Ishikawa (cell line): ENCODE results near the gene EPHB1.

Source experiments
- CEBPB ChIP-seq: IDR thresholded peaks from 2 replicates; pipeline ENCODE4 v1.6.1; 2012
- CREB1 ChIP-seq: IDR thresholded peaks from 2 replicates; pipeline ENCODE4 v1.6.1; 2012; ENCODE audit warnings: low read depth
- EGR1 ChIP-seq: IDR thresholded peaks from 2 replicates; pipeline ENCODE4 v1.6.1; 2012
- EP300 ChIP-seq: IDR thresholded peaks from 2 replicates; pipeline ENCODE4 v1.6.1; 2012; ENCODE audit warnings: borderline replicate concordance
- FOXM1 ChIP-seq: IDR thresholded peaks from 2 replicates; pipeline ENCODE4 v1.6.1; 2012; ENCODE audit warnings: low read depth, borderline replicate concordance
- NFIC ChIP-seq: IDR thresholded peaks from 2 replicates; pipeline ENCODE4 v1.6.1; 2012
- RAD21 ChIP-seq: IDR thresholded peaks from 2 replicates; pipeline ENCODE4 v1.6.1; 2012; ENCODE audit warnings: low read depth
- REST ChIP-seq: IDR thresholded peaks from 2 replicates; pipeline ENCODE4 v1.6.1; 2012; ENCODE audit warnings: low read depth, mild to moderate bottlenecking
- TAF1 ChIP-seq: IDR thresholded peaks from 2 replicates; pipeline ENCODE4 v1.6.1; 2012; ENCODE audit warnings: low read depth, mild to moderate bottlenecking
- TCF12 ChIP-seq: IDR thresholded peaks from 2 replicates; pipeline ENCODE4 v1.6.1; 2012; ENCODE audit warnings: low read depth
- TEAD4 ChIP-seq: IDR thresholded peaks from 2 replicates; pipeline ENCODE4 v1.6.1; 2012
- YY1 ChIP-seq: IDR thresholded peaks from 2 replicates; pipeline ENCODE4 v1.6.1; 2012; ENCODE audit warnings: low read depth
- ZBTB7A ChIP-seq: IDR thresholded peaks from 2 replicates; pipeline ENCODE4 v1.6.1; 2012; ENCODE audit warnings: low read depth
- TF ChIP-seq, protein P1 (sequence below): IDR thresholded peaks from 2 replicates; pipeline ENCODE4 v1.6.1; 2012
- TF ChIP-seq, protein P2 (sequence below): IDR thresholded peaks from 2 replicates; pipeline ENCODE4 v1.6.1; 2012

EPHB1 gene

GRCh38 chr3:135145581-135145980 lies 350.5 kb downstream of the EPHB1 start:
- TF ChIP-seq REST (no peak), ZBTB7A (no peak), CREB1 (no peak), RAD21 (no peak), TCF12 (no peak), CEBPB (no peak), EP300 (no peak), FOXM1 (no peak), TAF1 (no peak), YY1 (no peak), TEAD4 (no peak)
- TF ChIP-seq, protein P1, sequence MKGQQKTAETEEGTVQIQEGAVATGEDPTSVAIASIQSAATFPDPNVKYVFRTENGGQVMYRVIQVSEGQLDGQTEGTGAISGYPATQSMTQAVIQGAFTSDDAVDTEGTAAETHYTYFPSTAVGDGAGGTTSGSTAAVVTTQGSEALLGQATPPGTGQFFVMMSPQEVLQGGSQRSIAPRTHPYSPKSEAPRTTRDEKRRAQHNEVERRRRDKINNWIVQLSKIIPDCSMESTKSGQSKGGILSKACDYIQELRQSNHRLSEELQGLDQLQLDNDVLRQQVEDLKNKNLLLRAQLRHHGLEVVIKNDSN = no peak

DNA sequence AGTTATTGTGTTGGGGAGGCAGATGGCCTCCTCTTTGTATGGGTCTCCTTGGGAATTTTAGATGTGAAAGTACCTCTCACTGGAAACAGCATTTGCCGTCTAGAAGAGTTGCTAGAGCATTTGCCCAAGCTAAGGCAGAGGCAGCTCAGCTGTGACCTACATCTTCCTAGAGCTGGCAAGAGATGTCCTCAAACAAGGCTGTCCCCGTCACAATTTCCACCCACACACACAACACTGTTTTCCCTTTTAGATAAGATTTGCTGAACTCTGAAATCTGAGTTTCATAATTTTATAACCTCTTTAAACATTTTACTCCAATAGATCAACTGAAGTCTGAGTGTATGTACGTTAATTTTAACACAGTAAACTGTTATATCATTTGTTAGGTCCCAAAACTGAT lies 352.6 kb downstream of the EPHB1 start:
- TF ChIP-seq TCF12 (no peak), CEBPB (no peak), TAF1 (no peak), FOXM1 (no peak), TEAD4 (no peak), YY1 (no peak), REST (no peak), CREB1 (no peak), EP300 (no peak), ZBTB7A (no peak), EGR1 (no peak), NFIC (no peak), RAD21 (no peak)
- TF ChIP-seq, protein P1 = no peak
- TF ChIP-seq, protein P2, sequence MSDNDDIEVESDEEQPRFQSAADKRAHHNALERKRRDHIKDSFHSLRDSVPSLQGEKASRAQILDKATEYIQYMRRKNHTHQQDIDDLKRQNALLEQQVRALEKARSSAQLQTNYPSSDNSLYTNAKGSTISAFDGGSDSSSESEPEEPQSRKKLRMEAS = no peak

DNA sequence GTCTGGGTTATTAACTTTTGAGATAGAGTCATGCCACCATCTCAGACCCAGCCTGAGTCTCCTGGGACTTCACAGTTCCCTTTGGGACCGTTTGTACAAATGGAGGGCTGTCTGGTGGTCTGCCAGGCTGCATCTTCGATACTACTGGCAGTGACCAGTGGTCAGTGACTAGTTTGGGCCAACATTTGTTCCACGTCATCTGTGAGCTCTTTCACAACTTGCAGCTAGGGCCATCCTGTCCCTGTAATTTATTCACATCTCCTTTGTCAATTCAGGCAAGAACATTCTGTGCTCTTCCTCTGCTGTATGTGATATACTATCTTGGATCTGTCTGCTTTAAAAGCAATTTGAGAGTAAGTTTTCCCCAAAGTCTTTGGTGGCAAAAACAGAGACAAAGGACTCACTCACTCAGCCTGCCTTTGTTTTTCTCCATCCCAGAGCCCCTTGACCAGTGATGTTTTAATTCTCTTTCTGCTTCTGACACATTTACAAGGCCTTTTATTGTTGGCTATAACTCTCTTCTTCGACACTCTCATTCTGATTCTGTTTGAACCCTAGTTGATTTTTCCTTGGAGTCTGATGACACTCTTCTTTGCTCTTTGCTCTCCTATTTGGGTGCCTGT lies 353.4 kb downstream of the EPHB1 start:
- TF ChIP-seq CEBPB (no peak), FOXM1 (no peak), ZBTB7A (no peak), TEAD4 (no peak), REST (no peak), TCF12 (no peak), YY1 (no peak), RAD21 (no peak), CREB1 (no peak)
- TF ChIP-seq, protein P2 = no peak
- TF ChIP-seq, protein P1 = no peak
